PC-9 (cell line): Measurements from ENCODE around the gene DOCK1.

ENCODE experiments used
- CTCF ChIP-seq: fragments of 200-600 bp; sonication (generic); conservative IDR thresholded peaks from 2 replicates; pipeline ENCODE4 v1.6.1; 2017; ENCODE audit warnings: mixed run types, antibody characterized with exemption, mild to moderate bottlenecking, moderate library complexity
- EZH2 ChIP-seq: fragments of 200-600 bp; sonication (generic); IDR thresholded peaks from 2 replicates; pipeline ENCODE4 v1.8.0; 2017; ENCODE audit warnings: antibody characterized with exemption, low read depth

GRCh38 chr10:127426746-127427145, 521.5 kb downstream of the DOCK1 start:
- TF ChIP-seq CTCF (no peak), EZH2 (no peak)
